ENCODE measurements around the gene TEKT2. TPM values are rescaled to one million over a fixed set of nuclear protein-coding genes. Genes with fewer than 3 reads are reported as not detected.

TEKT2 gene
- total and polyA plus RNA-seq, 2 of the 8 experiments (the other 6 are each of a cell fraction or from before 2014, with no cell fraction given): 1.6 to 1.7 TPM

DNA sequence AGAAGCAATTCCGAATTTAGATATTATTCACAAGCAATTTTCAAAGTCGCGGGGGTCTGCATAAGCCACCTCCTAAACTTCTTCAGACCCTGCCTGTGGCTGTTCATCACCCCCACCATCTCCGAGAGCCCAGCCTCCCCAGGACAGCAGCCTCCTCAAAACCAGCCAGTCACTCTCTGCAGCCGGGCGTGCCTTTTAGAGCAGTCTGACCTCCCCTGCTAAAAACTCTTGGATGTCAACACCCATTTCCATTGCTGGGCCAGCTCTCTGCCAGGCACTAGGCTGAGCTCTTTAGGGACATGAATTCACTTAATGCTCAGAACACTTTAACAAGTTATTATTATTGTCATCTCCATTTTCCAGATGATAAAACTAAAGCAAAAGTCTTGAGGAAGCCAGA, 16.5 kb downstream of the TEKT2 start:
- H4K5ac ChIP-seq (ENCODE audit: insufficient read length, low read depth, low read length): no peak overlapping the region
- H3K9me3 ChIP-seq (ENCODE audit: insufficient read depth in 2 of 2, low read depth in 1 of 2, low read length in 1 of 2): no peaks in the 10 kb centered on the region
- no peaks in the 10 kb centered on the region for H3K79me2 ChIP-seq (ENCODE audit: control insufficient read depth in 1 of 2, insufficient read depth in 2 of 2, low read length in 2 of 2)
- no peak overlapping the region for H2BK12ac ChIP-seq (ENCODE audit: low read depth, low read length)
- TF ChIP-seq EZH2 (IDR thresholded peaks at IDR 0.05; ENCODE audit: low read depth, low read length, severe bottlenecking) (no peak), BRCA1 (IDR thresholded peaks at IDR 0.05; ENCODE audit: low read depth, low read length) (no peak)
- H3K23ac ChIP-seq (ENCODE audit: insufficient read length): no peak overlapping the region
- FAIRE-seq: no peak
- WGBS, 2 experiments (ENCODE audit: extremely low coverage in 1 of 2, insufficient coverage in 1 of 2, insufficient read length in 1 of 2, insufficient replicate concordance in 2 of 2, low coverage in 1 of 2, low lambda C conversion rate in 2 of 2, missing lambda C conversion rate in 1 of 2): 91% methylated on average over 6 of the region's 6 CpGs; no CpG with 5 or more reads in 1 of the 2 experiments
- H3K4me2 ChIP-seq (ENCODE audit: insufficient read depth in 1 of 2, low read depth in 2 of 2, low read length in 2 of 2): no peak overlapping the region
- no peak overlapping the region for H2AFZ ChIP-seq (ENCODE audit: low read length)
- ChIA-PET POLR2A (ENCODE audit: partially characterized antibody) (interaction anchor here (7.8 kb wide), 1 partner anchor 34 kb away, joined by 61 read pairs; no protein-coding TSS in a partner anchor), CTCF (ENCODE audit: partially characterized antibody) (interaction anchor here (0.6 to 32.6 kb wide), 19 partner anchors 9 to 224 kb away, joined by 3 to 738 read pairs (median 6); partner anchors contain the start of genes COL8A2 and TRAPPC3)
- no peak overlapping the region for H2BK120ac ChIP-seq (replicated peaks; ENCODE audit: low read depth, low read length)
- no peak overlapping the region for H3K4me3 ChIP-seq (ENCODE audit: extremely low read depth in 1 of 4, insufficient read depth in 2 of 4, low read depth in 3 of 4, low read length in 4 of 4)
- H2AK5ac ChIP-seq (ENCODE audit: low read depth, low read length): no peak overlapping the region
- H3K14ac ChIP-seq (ENCODE audit: insufficient read length): no peak overlapping the region
- H3K79me1 ChIP-seq (ENCODE audit: low read depth, low read length): no peaks in the 10 kb centered on the region
- no peak overlapping the region for H4K8ac ChIP-seq (ENCODE audit: extremely low read depth, insufficient read depth, low read length)
- no peaks in the 10 kb centered on the region; a peak in 1 of 8 replicates for H3K36me3 ChIP-seq (ENCODE audit: control insufficient read depth in 2 of 4, insufficient read depth in 4 of 4, low read length in 3 of 4)
- no peak overlapping the region for H2BK20ac ChIP-seq (ENCODE audit: low read length)
- H2BK15ac ChIP-seq (ENCODE audit: low read length): no peak overlapping the region
- H3K27me3 ChIP-seq (replicated peaks in 1 of 4; ENCODE audit: control insufficient read depth in 3 of 4, extremely low read depth in 1 of 4, insufficient read depth in 3 of 4, low read length in 3 of 4): 0 out of 7 replicates have a peak, but pooled peaks cover 0 to 2% (median 0%) of the 10 kb centered on the region in 4 experiments
- no peaks in the 10 kb centered on the region for H4K20me1 ChIP-seq (replicated peaks in 1 of 2; ENCODE audit: control insufficient read depth in 1 of 2, insufficient read depth in 2 of 2, low read length in 2 of 2)
- H3K18ac ChIP-seq (ENCODE audit: extremely low read depth, low read length): no peak overlapping the region
- no peak for DNase-seq (ENCODE audit: low read depth in 1 of 2, low spot score in 2 of 2)
- no peak overlapping the region for H3K4ac ChIP-seq (replicated peaks; ENCODE audit: insufficient read length, low read depth, low read length)
- no peak overlapping the region for H3K56ac ChIP-seq (replicated peaks; ENCODE audit: insufficient read length, low read depth, low read length)
- H3K4me1 ChIP-seq (replicated peaks in 1 of 4; ENCODE audit: control insufficient read depth in 3 of 4, insufficient read depth in 4 of 4, low read length in 3 of 4): peaks cover 0 to 11% (median 7%) of the 10 kb centered on the region in 4 experiments; a peak in 3 of 7 replicates
- no peak overlapping the region for H2BK5ac ChIP-seq (ENCODE audit: low read depth, low read length)
- H3K9ac ChIP-seq (replicated peaks in 1 of 4; ENCODE audit: extremely low read depth in 1 of 4, low read depth in 3 of 4, low read length in 3 of 4): no peak overlapping the region
- H4K91ac ChIP-seq (replicated peaks; ENCODE audit: insufficient read length, low read length): no peak overlapping the region
- no peak overlapping the region for H3K27ac ChIP-seq (ENCODE audit: low read depth, low read length)
- no peaks in the 10 kb centered on the region for H3K23me2 ChIP-seq (ENCODE audit: low read depth, low read length)
